PC-3 (cell line): ENCODE results near the gene ERFE.

Experiments
- EZH2phosphoT487 ChIP-seq: fragments of 300-600 bp; sonication (generic); IDR thresholded peaks from 2 replicates; pipeline ENCODE4 v1.6.1; 2018; ENCODE audit warnings: mild to moderate bottlenecking, antibody characterized with exemption, low read length, borderline replicate concordance
- TF ChIP-seq, protein P1 (sequence below): fragments of 300-600 bp; sonication (generic); conservative IDR thresholded peaks from 2 replicates; pipeline ENCODE4 v1.5.1; 2017; ENCODE audit warnings: antibody characterized with exemption, low read depth, mild to moderate bottlenecking, low read length

GRCh38 chr2:238168196-238169047, 9.7 kb downstream of the ERFE start:
- TF ChIP-seq, protein P1, sequence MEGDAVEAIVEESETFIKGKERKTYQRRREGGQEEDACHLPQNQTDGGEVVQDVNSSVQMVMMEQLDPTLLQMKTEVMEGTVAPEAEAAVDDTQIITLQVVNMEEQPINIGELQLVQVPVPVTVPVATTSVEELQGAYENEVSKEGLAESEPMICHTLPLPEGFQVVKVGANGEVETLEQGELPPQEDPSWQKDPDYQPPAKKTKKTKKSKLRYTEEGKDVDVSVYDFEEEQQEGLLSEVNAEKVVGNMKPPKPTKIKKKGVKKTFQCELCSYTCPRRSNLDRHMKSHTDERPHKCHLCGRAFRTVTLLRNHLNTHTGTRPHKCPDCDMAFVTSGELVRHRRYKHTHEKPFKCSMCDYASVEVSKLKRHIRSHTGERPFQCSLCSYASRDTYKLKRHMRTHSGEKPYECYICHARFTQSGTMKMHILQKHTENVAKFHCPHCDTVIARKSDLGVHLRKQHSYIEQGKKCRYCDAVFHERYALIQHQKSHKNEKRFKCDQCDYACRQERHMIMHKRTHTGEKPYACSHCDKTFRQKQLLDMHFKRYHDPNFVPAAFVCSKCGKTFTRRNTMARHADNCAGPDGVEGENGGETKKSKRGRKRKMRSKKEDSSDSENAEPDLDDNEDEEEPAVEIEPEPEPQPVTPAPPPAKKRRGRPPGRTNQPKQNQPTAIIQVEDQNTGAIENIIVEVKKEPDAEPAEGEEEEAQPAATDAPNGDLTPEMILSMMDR: no peak
- no peak for TF ChIP-seq EZH2phosphoT487
